Ishikawa (cell line): ENCODE results near the gene B4GALT1.

Source experiments
- CEBPB ChIP-seq: IDR thresholded peaks from 2 replicates; pipeline ENCODE4 v1.6.1; 2012
- CREB1 ChIP-seq: IDR thresholded peaks from 2 replicates; pipeline ENCODE4 v1.6.1; 2012; ENCODE audit warnings: low read depth
- EGR1 ChIP-seq: IDR thresholded peaks from 2 replicates; pipeline ENCODE4 v1.6.1; 2012
- EP300 ChIP-seq: IDR thresholded peaks from 2 replicates; pipeline ENCODE4 v1.6.1; 2012; ENCODE audit warnings: borderline replicate concordance
- FOXM1 ChIP-seq: IDR thresholded peaks from 2 replicates; pipeline ENCODE4 v1.6.1; 2012; ENCODE audit warnings: low read depth, borderline replicate concordance
- NFIC ChIP-seq: IDR thresholded peaks from 2 replicates; pipeline ENCODE4 v1.6.1; 2012
- RAD21 ChIP-seq: IDR thresholded peaks from 2 replicates; pipeline ENCODE4 v1.6.1; 2012; ENCODE audit warnings: low read depth
- TAF1 ChIP-seq: IDR thresholded peaks from 2 replicates; pipeline ENCODE4 v1.6.1; 2012; ENCODE audit warnings: low read depth, mild to moderate bottlenecking
- TCF12 ChIP-seq: IDR thresholded peaks from 2 replicates; pipeline ENCODE4 v1.6.1; 2012; ENCODE audit warnings: low read depth
- TEAD4 ChIP-seq: IDR thresholded peaks from 2 replicates; pipeline ENCODE4 v1.6.1; 2012
- YY1 ChIP-seq: IDR thresholded peaks from 2 replicates; pipeline ENCODE4 v1.6.1; 2012; ENCODE audit warnings: low read depth
- ZBTB7A ChIP-seq: IDR thresholded peaks from 2 replicates; pipeline ENCODE4 v1.6.1; 2012; ENCODE audit warnings: low read depth
- TF ChIP-seq, protein P1 (sequence below): IDR thresholded peaks from 2 replicates; pipeline ENCODE4 v1.6.1; 2012; ENCODE audit warnings: low read depth, mild to moderate bottlenecking
- TF ChIP-seq, protein P2 (sequence below): IDR thresholded peaks from 2 replicates; pipeline ENCODE4 v1.6.1; 2012
- TF ChIP-seq, protein P3 (sequence below): IDR thresholded peaks from 2 replicates; pipeline ENCODE4 v1.6.1; 2012

The B4GALT1 gene

DNA sequence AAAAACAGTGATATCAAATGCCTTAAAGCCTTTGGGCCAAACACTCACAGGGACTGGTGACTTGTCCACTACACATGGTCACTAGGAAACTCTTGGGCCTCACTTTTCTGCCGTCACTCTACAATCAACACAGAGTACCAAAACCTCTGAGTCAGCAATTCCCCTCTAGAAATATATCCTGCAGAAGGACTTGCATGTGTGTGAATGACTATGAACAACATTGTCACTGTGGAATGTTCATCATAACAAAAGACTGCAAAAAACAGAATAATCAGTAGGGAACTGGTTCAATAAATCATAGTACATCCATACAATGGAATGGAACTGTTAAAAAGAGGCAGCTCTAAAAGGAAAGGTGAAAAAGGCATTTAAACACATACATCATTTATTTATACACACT lies 46.5 kb downstream of the B4GALT1 start:
- TF ChIP-seq ZBTB7A (no peak), YY1 (no peak), TEAD4 (no peak), NFIC (no peak), EGR1 (no peak), RAD21 (no peak), CREB1 (no peak), TAF1 (no peak), CEBPB (no peak)
- TF ChIP-seq, protein P1, sequence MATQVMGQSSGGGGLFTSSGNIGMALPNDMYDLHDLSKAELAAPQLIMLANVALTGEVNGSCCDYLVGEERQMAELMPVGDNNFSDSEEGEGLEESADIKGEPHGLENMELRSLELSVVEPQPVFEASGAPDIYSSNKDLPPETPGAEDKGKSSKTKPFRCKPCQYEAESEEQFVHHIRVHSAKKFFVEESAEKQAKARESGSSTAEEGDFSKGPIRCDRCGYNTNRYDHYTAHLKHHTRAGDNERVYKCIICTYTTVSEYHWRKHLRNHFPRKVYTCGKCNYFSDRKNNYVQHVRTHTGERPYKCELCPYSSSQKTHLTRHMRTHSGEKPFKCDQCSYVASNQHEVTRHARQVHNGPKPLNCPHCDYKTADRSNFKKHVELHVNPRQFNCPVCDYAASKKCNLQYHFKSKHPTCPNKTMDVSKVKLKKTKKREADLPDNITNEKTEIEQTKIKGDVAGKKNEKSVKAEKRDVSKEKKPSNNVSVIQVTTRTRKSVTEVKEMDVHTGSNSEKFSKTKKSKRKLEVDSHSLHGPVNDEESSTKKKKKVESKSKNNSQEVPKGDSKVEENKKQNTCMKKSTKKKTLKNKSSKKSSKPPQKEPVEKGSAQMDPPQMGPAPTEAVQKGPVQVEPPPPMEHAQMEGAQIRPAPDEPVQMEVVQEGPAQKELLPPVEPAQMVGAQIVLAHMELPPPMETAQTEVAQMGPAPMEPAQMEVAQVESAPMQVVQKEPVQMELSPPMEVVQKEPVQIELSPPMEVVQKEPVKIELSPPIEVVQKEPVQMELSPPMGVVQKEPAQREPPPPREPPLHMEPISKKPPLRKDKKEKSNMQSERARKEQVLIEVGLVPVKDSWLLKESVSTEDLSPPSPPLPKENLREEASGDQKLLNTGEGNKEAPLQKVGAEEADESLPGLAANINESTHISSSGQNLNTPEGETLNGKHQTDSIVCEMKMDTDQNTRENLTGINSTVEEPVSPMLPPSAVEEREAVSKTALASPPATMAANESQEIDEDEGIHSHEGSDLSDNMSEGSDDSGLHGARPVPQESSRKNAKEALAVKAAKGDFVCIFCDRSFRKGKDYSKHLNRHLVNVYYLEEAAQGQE: no peak
- TF ChIP-seq, protein P2, sequence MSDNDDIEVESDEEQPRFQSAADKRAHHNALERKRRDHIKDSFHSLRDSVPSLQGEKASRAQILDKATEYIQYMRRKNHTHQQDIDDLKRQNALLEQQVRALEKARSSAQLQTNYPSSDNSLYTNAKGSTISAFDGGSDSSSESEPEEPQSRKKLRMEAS: no peak
- TF ChIP-seq, protein P3, sequence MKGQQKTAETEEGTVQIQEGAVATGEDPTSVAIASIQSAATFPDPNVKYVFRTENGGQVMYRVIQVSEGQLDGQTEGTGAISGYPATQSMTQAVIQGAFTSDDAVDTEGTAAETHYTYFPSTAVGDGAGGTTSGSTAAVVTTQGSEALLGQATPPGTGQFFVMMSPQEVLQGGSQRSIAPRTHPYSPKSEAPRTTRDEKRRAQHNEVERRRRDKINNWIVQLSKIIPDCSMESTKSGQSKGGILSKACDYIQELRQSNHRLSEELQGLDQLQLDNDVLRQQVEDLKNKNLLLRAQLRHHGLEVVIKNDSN: no peak

DNA sequence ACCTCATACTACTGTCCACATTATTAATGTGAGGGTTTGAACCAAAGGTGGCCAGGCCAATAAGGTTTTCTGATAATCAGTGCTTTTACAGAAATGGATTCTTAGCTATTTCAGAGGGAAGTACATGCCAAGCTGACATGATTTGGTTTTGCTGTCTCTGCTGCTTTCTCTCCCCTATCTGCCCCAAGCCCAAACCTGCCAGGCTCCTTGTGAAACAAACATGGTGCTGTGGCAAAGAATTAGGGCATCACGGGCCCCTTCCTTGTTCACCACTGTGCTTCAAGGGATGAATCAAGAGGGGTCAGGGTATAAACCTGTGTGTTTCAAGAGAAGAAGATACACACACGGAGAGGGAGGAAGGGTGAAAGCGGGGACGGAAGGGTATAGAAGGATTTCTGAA lies 49.3 kb downstream of the B4GALT1 start:
- TF ChIP-seq NFIC: no peak
- TF ChIP-seq, protein P2: no peak
- TF ChIP-seq TCF12: no peak
- no peak for TF ChIP-seq ZBTB7A
- TF ChIP-seq, protein P3: no peak
- no peak for TF ChIP-seq CEBPB
- TF ChIP-seq CREB1: no peak
- TF ChIP-seq EGR1: no peak

DNA sequence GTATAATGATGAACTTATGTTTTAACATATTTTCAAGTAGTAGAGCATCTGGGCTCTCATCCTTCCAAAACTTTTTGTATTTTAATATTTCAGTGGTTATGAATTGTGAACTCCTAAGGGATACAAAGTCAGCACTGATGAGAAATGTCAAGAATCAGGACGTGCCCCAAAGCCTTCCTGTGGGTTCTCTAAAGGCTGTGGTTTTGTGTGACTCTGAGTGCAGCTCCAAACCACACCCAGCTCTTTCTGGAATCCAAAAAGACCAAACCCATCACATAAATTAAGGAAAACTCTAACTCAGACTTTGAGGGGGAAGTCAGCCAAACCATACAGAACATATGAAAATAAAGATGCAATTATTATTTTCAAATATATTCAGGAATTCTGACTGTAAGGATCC lies 49.8 kb downstream of the B4GALT1 start:
- TF ChIP-seq TCF12 (no peak), EGR1 (no peak), TEAD4 (no peak), RAD21 (no peak), ZBTB7A (no peak), FOXM1 (no peak), CEBPB (no peak)
- TF ChIP-seq, protein P3: no peak

DNA sequence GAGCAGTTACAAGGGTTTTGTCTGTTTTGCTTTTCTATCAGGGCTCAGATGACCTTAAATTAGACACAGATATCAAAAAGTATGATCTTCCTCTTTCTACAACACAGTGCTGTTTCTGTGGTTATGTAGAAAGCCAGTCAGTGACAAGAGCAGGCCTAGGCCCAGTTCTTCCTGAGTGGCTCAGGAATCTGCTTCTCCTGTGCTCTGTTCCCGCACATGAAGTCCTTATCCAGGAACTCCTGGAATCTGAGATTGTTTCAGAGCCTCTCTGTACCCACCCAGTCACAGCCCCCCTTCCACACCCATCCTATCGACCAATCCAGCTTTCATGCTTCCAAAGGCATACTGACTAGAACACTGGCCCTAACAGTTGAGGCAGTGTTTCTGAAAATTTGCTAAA lies 50.3 kb downstream of the B4GALT1 start:
- TF ChIP-seq, protein P1: no peak
- TF ChIP-seq YY1: no peak
- TF ChIP-seq, protein P3: no peak

DNA sequence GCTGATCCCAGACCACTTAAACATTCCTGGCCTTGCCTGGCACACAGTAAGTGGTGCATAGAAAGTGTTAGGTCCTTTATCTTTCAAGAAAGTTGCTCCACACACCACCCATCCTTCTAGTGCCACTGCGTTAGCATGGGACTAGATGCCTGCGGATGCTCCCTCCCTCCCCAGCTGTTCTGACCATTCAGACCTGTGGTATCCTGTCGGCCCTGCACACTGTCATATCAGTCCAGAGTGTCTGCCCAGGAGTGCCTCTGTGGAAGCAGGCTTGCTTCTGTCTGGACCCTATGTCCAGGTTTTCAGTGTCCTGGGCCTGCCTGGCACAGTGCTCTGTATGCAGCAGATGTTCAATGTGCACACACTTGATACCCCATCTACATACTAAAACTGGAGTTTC lies 52.4 kb downstream of the B4GALT1 start:
- TF ChIP-seq TAF1 (no peak), TEAD4 (no peak), FOXM1 (no peak), EP300 (no peak), YY1 (no peak), TCF12 (no peak), CREB1 (no peak), RAD21 (no peak), EGR1 (no peak), ZBTB7A (no peak), NFIC (no peak), CEBPB (no peak)
- TF ChIP-seq, protein P1: no peak
- TF ChIP-seq, protein P2: no peak
- TF ChIP-seq, protein P3: no peak
